Immature natural killer cell (primary cell): ENCODE data around the gene NXNL2. TPM values are rescaled to one million over a fixed set of nuclear protein-coding genes. Genes with fewer than 3 reads are reported as not detected.
A peak's percentile ranks its signal among the peaks of the same experiment; 100 is the strongest.

ENCODE experiments used
- DNase-seq, 3 donors: peaks; one replicate each; pipeline ENCODE4 v3.0.0; 2022; ENCODE audit warnings: mixed read lengths in 1 of 3
- H3K27ac Mint-ChIP-seq, 6 donors: one replicate each; pipeline ENCODE4 v1.8.0; 2020; ENCODE audit warnings: mixed read lengths in 6 of 6, mild to moderate bottlenecking in 5 of 6, inconsistent platforms in 4 of 6, moderate library complexity in 3 of 6
- H3K27me3 Mint-ChIP-seq, 3 donors: one replicate each; pipeline ENCODE4 v1.8.0; 2020 to 2021; ENCODE audit warnings: low read depth in 3 of 3, mild to moderate bottlenecking in 3 of 3, mixed read lengths in 3 of 3, moderate library complexity in 3 of 3, inconsistent platforms in 1 of 3
- H3K36me3 Mint-ChIP-seq, 3 donors: one replicate each; pipeline ENCODE4 v1.8.0; 2020; ENCODE audit warnings: mixed read lengths in 3 of 3, inconsistent platforms in 2 of 3, mild to moderate bottlenecking in 2 of 3
- H3K4me1 Mint-ChIP-seq, 2 donors: one replicate each; pipeline ENCODE4 v1.8.0; 2020; ENCODE audit warnings: inconsistent platforms in 2 of 2, mild to moderate bottlenecking in 2 of 2, mixed read lengths in 2 of 2, moderate library complexity in 1 of 2
- H3K4me3 Mint-ChIP-seq, 5 donors: one replicate each; pipeline ENCODE4 v1.8.0; 2020; ENCODE audit warnings: mild to moderate bottlenecking in 5 of 5, mixed read lengths in 5 of 5, inconsistent platforms in 3 of 5, moderate library complexity in 3 of 5
- H3K9me3 Mint-ChIP-seq, 6 donors: one replicate each; pipeline ENCODE4 v1.8.0; 2020; ENCODE audit warnings: mild to moderate bottlenecking in 6 of 6, mixed read lengths in 6 of 6, inconsistent platforms in 4 of 6, moderate library complexity in 3 of 6
- polyA plus RNA-seq, 3 donors: library from polyadenylated mRNA; unstranded; fragments of 300-500 nt; fragmentation: Illumina TruSeq; gene quantifications; one replicate each; pipeline ENCODE4 v1.2.3, GENCODE V29; 2021

Gene NXNL2
- polyA plus RNA-seq, 3 donors from 2014 or later: not detected

GRCh38 chr9:88578121-88579049 lies 43.4 kb downstream of the NXNL2 start:
- Mint-ChIP-seq H3K27me3 (peaks cover 8 to 14% (median 9%) of the 10 kb centered on the region in 3 donors), H3K4me3 (peak overlapping the region in 3 of 5 donors; percentile 56 to 72 (median 70)), H3K4me1 (peaks cover 4 to 9% of the 10 kb centered on the region in 2 donors), H3K27ac (no peak overlapping the region), H3K9me3 (no peaks in the 10 kb centered on the region), H3K36me3 (no peaks in the 10 kb centered on the region)
- peak; percentile 53 to 61 (median 55) for DNase-seq

GRCh38 chr9:88579050-88579715 lies 44.2 kb downstream of the NXNL2 start:
- H3K4me1 Mint-ChIP-seq: peaks cover 4 to 9% of the 10 kb centered on the region in 2 donors
- no peaks in the 10 kb centered on the region for H3K36me3 Mint-ChIP-seq
- no peaks in the 10 kb centered on the region for H3K9me3 Mint-ChIP-seq
- no peak overlapping the region for H3K27ac Mint-ChIP-seq
- DNase-seq: no peak
- peaks cover 5 to 17% (median 9%) of the 10 kb centered on the region in 3 donors for H3K27me3 Mint-ChIP-seq
- no peak overlapping the region for H3K4me3 Mint-ChIP-seq

GRCh38 chr9:88580961-88581360 lies 46.0 kb downstream of the NXNL2 start:
- Mint-ChIP-seq H3K27ac (no peak overlapping the region), H3K27me3 (peaks cover 7 to 15% (median 9%) of the 10 kb centered on the region in 3 donors)

GRCh38 chr9:88583901-88584596 lies 49.1 kb downstream of the NXNL2 start:
- Mint-ChIP-seq H3K4me1 (no peaks in the 10 kb centered on the region), H3K4me3 (no peak overlapping the region), H3K27me3 (peaks cover 0 to 9% (median 5%) of the 10 kb centered on the region in 3 donors), H3K9me3 (no peaks in the 10 kb centered on the region), H3K36me3 (no peaks in the 10 kb centered on the region), H3K27ac (peak overlapping the region in 1 of 6 donors; percentile 6)
- no peak for DNase-seq

More at GRCh38 chr9:88580961-88581360, 46.0 kb downstream of the NXNL2 start:
- Mint-ChIP-seq H3K9me3 (no peaks in the 10 kb centered on the region), H3K36me3 (no peaks in the 10 kb centered on the region), H3K4me1 (peaks cover 4 to 9% of the 10 kb centered on the region in 2 donors), H3K4me3 (no peak overlapping the region)
- DNase-seq: no peak

GRCh38 chr9:88585426-88585825 lies 50.4 kb downstream of the NXNL2 start:
- no peak overlapping the region for H3K27ac Mint-ChIP-seq
- H3K27me3 Mint-ChIP-seq: peaks cover 0 to 5% (median 5%) of the 10 kb centered on the region in 3 donors
- no peaks in the 10 kb centered on the region for H3K36me3 Mint-ChIP-seq
- H3K4me1 Mint-ChIP-seq: no peaks in the 10 kb centered on the region
- H3K4me3 Mint-ChIP-seq: no peak overlapping the region
- no peak for DNase-seq
- no peaks in the 10 kb centered on the region for H3K9me3 Mint-ChIP-seq

- H3K36me3 Mint-ChIP-seq: no peaks in the 10 kb centered on the region
- H3K27me3 Mint-ChIP-seq: peaks cover 0 to 5% (median 5%) of the 10 kb centered on the region in 3 donors
- H3K27ac Mint-ChIP-seq: no peak overlapping the region
- H3K9me3 Mint-ChIP-seq: no peaks in the 10 kb centered on the region
- no peak for DNase-seq
- H3K4me1 Mint-ChIP-seq: no peaks in the 10 kb centered on the region
- H3K4me3 Mint-ChIP-seq: no peak overlapping the region
Observed at GRCh38 chr9:88586452-88586851, 51.5 kb downstream of the NXNL2 start.

GRCh38 chr9:88587182-88587581 lies 52.2 kb downstream of the NXNL2 start:
- Mint-ChIP-seq H3K27me3 (peaks cover 0 to 5% (median 4%) of the 10 kb centered on the region in 3 donors), H3K27ac (no peak overlapping the region), H3K36me3 (no peaks in the 10 kb centered on the region), H3K9me3 (no peaks in the 10 kb centered on the region), H3K4me3 (no peak overlapping the region), H3K4me1 (no peaks in the 10 kb centered on the region)
- DNase-seq: no peak

- no peak for DNase-seq
- Mint-ChIP-seq H3K4me3 (no peak overlapping the region), H3K4me1 (no peaks in the 10 kb centered on the region), H3K27me3 (peaks cover 0 to 5% (median 4%) of the 10 kb centered on the region in 3 donors), H3K36me3 (no peaks in the 10 kb centered on the region), H3K9me3 (no peaks in the 10 kb centered on the region), H3K27ac (no peak overlapping the region)
Observed at GRCh38 chr9:88587885-88588649, 53.1 kb downstream of the NXNL2 start.

GRCh38 chr9:88589656-88590055 lies 54.7 kb downstream of the NXNL2 start:
- no peak for DNase-seq
- Mint-ChIP-seq H3K27ac (no peak overlapping the region), H3K4me3 (no peak overlapping the region), H3K36me3 (no peaks in the 10 kb centered on the region), H3K9me3 (no peaks in the 10 kb centered on the region), H3K4me1 (peaks cover 3 to 9% of the 10 kb centered on the region in 2 donors), H3K27me3 (peaks cover 0 to 5% (median 1%) of the 10 kb centered on the region in 3 donors)

GRCh38 chr9:88590558-88591146 lies 55.7 kb downstream of the NXNL2 start:
- H3K4me1 Mint-ChIP-seq: peaks cover 3 to 9% of the 10 kb centered on the region in 2 donors
- H3K4me3 Mint-ChIP-seq: no peak overlapping the region
- H3K27me3 Mint-ChIP-seq: peaks cover 0 to 3% (median 1%) of the 10 kb centered on the region in 3 donors
- no peaks in the 10 kb centered on the region for H3K36me3 Mint-ChIP-seq
- H3K27ac Mint-ChIP-seq: no peak overlapping the region
- DNase-seq: no peak
- H3K9me3 Mint-ChIP-seq: no peaks in the 10 kb centered on the region

GRCh38 chr9:88593537-88594185 lies 58.7 kb downstream of the NXNL2 start:
- no peak overlapping the region for H3K27ac Mint-ChIP-seq
- peak; percentile 20 to 43 (median 29) for DNase-seq
- H3K4me1 Mint-ChIP-seq: peaks cover 3 to 9% of the 10 kb centered on the region in 2 donors
- peak overlapping the region in 1 of 5 donors; percentile 10 for H3K4me3 Mint-ChIP-seq
- no peaks in the 10 kb centered on the region for H3K36me3 Mint-ChIP-seq
- no peaks in the 10 kb centered on the region for H3K9me3 Mint-ChIP-seq
- H3K27me3 Mint-ChIP-seq: peaks cover 1 to 5% (median 4%) of the 10 kb centered on the region in 3 donors
